Prostate gland (tissue), 2 donors: Measurements from ENCODE around the gene NDUFS6.

ENCODE experiments used
- POLR2A ChIP-seq: fragments of 450-650 bp; IDR thresholded peaks from one replicate; pipeline ENCODE4 v1.6.1; 2016; ENCODE audit warnings: antibody characterized with exemption, mild to moderate bottlenecking
- POLR2AphosphoS5 ChIP-seq: sonication (generic); formaldehyde crosslinking; IDR thresholded peaks from one replicate; pipeline ENCODE4 v1.6.1; 2017; ENCODE audit warnings: antibody characterized with exemption
- TF ChIP-seq, protein P1 (sequence below), 4 experiments: fragments of 200-600 bp in 2 of 4; fragments of 450-650 bp in 2 of 4; sonication (generic) in 2 of 4; IDR thresholded peaks; 1 replicate in 3 of 4; 2 replicates in 1 of 4; pipeline ENCODE4 v1.5.1; 2016 to 2019; ENCODE audit warnings: antibody characterized with exemption in 4 of 4, mild to moderate bottlenecking in 2 of 4, moderate library complexity in 2 of 4

DNA sequence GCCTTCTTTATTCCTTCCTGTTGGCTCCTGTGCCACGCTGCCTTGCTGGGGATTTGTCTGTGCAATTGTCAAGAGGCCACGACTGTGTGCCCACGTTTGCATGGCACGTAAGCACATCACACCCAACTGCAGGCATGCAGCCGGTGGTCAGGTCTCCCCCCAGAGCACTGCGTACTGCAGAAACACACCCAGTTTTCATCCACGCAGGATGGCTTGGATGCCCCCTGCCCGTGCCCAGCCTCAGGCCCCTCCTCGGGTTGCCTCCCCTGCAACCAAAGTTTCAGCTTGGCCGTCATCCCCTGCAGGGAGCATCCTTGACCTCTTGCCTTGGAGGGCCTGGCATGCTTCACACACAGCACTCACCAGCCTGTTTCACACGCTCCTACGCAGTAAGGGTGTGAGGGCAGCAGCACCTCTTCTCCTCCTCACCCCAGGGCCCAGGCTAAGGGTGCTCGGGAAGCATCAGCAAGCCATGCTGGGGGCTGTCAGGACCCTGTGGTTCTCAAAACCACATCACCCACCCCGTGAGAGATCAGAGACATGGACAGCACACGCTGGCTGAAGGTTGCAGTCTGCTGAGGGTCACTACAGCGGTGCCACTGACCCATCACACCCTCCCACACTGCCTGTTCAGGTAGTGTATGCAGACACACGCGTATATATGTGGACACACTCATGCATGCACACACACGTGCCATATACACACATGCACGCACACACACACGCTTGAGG lies 4.7 kb upstream of the NDUFS6 start:
- TF ChIP-seq, protein P1, sequence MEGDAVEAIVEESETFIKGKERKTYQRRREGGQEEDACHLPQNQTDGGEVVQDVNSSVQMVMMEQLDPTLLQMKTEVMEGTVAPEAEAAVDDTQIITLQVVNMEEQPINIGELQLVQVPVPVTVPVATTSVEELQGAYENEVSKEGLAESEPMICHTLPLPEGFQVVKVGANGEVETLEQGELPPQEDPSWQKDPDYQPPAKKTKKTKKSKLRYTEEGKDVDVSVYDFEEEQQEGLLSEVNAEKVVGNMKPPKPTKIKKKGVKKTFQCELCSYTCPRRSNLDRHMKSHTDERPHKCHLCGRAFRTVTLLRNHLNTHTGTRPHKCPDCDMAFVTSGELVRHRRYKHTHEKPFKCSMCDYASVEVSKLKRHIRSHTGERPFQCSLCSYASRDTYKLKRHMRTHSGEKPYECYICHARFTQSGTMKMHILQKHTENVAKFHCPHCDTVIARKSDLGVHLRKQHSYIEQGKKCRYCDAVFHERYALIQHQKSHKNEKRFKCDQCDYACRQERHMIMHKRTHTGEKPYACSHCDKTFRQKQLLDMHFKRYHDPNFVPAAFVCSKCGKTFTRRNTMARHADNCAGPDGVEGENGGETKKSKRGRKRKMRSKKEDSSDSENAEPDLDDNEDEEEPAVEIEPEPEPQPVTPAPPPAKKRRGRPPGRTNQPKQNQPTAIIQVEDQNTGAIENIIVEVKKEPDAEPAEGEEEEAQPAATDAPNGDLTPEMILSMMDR (IDR thresholded peaks at IDR 0.05) = no peak
- TF ChIP-seq POLR2A = no peak
- no peak for TF ChIP-seq POLR2AphosphoS5
